HL-60/S4 treated with retinoic acid at 250 ng/mL for 4 days and 3 days (cell line): ENCODE measurements around the gene C16orf92.

Experiments
- in situ Hi-C: fragments of 300-500 bp; cut with MboI; formaldehyde crosslinking; loops from 2 replicates; pipeline ENCODE4 v1.7.0; 2022; ENCODE audit warnings: low sequenced_read_pairs

The C16orf92 gene

GRCh38 chr16:30003670-30004423, 19.2 kb upstream of the C16orf92 start:
- in situ Hi-C loops = loop anchor here (25.0 kb wide), 1 partner anchor 892 kb away; no protein-coding TSS in a partner anchor

- in situ Hi-C loops = loop anchor here (25.0 kb wide), 1 partner anchor 892 kb away; no protein-coding TSS in a partner anchor
Observed at GRCh38 chr16:30004424-30004776, 18.6 kb upstream of the C16orf92 start.

GRCh38 chr16:30004811-30005242, 18.2 kb upstream of the C16orf92 start:
- in situ Hi-C loops = loop anchor here (25.0 kb wide), 1 partner anchor 893 kb away; no protein-coding TSS in a partner anchor

- in situ Hi-C loops = loop anchor here (25.0 kb wide), 1 partner anchor 893 kb away; no protein-coding TSS in a partner anchor
Observed at GRCh38 chr16:30005341-30006094, 17.5 kb upstream of the C16orf92 start.

GRCh38 chr16:30006095-30006473, 16.9 kb upstream of the C16orf92 start:
- in situ Hi-C loops = loop anchor here (25.0 kb wide), 1 partner anchor 894 kb away; no protein-coding TSS in a partner anchor

GRCh38 chr16:30006659-30007377, 16.2 kb upstream of the C16orf92 start:
- in situ Hi-C loops = loop anchor here (25.0 kb wide), 1 partner anchor 895 kb away; no protein-coding TSS in a partner anchor

- in situ Hi-C loops = loop anchor here (25.0 kb wide), 1 partner anchor 895 kb away; no protein-coding TSS in a partner anchor
Observed at GRCh38 chr16:30007378-30007895, 15.6 kb upstream of the C16orf92 start.

- in situ Hi-C loops = loop anchor here (25.0 kb wide), 1 partner anchor 897 kb away; no protein-coding TSS in a partner anchor
Observed at GRCh38 chr16:30009085-30009862, 13.7 kb upstream of the C16orf92 start.

GRCh38 chr16:30009990-30010843, 12.8 kb upstream of the C16orf92 start:
- in situ Hi-C loops = loop anchor here (25.0 kb wide), 1 partner anchor 898 kb away; no protein-coding TSS in a partner anchor

GRCh38 chr16:30010844-30011713, 11.9 kb upstream of the C16orf92 start, which contains the start of gene DOC2A:
DOC2A (minus strand) TSS chr16:30011027; CDS start chr16:30010222, 805 bp downstream.
- in situ Hi-C loops = loop anchor here (25.0 kb wide), 1 partner anchor 899 kb away; no protein-coding TSS in a partner anchor

- in situ Hi-C loops = loop anchor here (25.0 kb wide), 1 partner anchor 900 kb away; no protein-coding TSS in a partner anchor
Observed at GRCh38 chr16:30011714-30012504, 11.1 kb upstream of the C16orf92 start.

GRCh38 chr16:30012598-30012997, 10.4 kb upstream of the C16orf92 start:
- in situ Hi-C loops = loop anchor here (25.0 kb wide), 1 partner anchor 900 kb away; no protein-coding TSS in a partner anchor

- in situ Hi-C loops = loop anchor here (25.0 kb wide), 1 partner anchor 903 kb away; no protein-coding TSS in a partner anchor
Observed at GRCh38 chr16:30015450-30015849, 7.5 kb upstream of the C16orf92 start.

- in situ Hi-C loops = loop anchor here (25.0 kb wide), 1 partner anchor 904 kb away; no protein-coding TSS in a partner anchor
Observed at GRCh38 chr16:30016555-30017276, 6.3 kb upstream of the C16orf92 start.

GRCh38 chr16:30017277-30017656, 5.7 kb upstream of the C16orf92 start:
- in situ Hi-C loops = loop anchor here (25.0 kb wide), 1 partner anchor 905 kb away; no protein-coding TSS in a partner anchor

- in situ Hi-C loops = loop anchor here (25.0 kb wide), 1 partner anchor 906 kb away; no protein-coding TSS in a partner anchor
Observed at GRCh38 chr16:30017937-30018336, 5.1 kb upstream of the C16orf92 start.
